CD4-positive, alpha-beta T cell treated with Interleukin-2 at 100 ng/mL for 4 hours (primary cell): Measurements from ENCODE around the gene UPF3A.
"Not testable (repeated sequence)": the region's sequence is repeated elsewhere in the genome, so short reads cannot be mapped to it uniquely, and the experiment has no call there.

Experiments used
- DNase-seq: peaks from one replicate; pipeline ENCODE4 v3.0.0-alpha.2; 2020; ENCODE audit warnings: low spot score

Gene UPF3A

GRCh38 chr13:114334305-114335053 lies 53.1 kb downstream of the UPF3A start:
- DNase-seq: no peak

GRCh38 chr13:114336457-114336856 lies 55.1 kb downstream of the UPF3A start:
- DNase-seq: not testable (repeated sequence)

GRCh38 chr13:114338959-114339358 lies 57.6 kb downstream of the UPF3A start:
- DNase-seq: no peak

- peak; percentile 65 for DNase-seq
Measured at GRCh38 chr13:114339857-114340534, 58.6 kb downstream of the UPF3A start.

- DNase-seq: no peak
Measured at GRCh38 chr13:114341003-114341777, 59.8 kb downstream of the UPF3A start.

- not testable (repeated sequence) for DNase-seq
Measured at GRCh38 chr13:114347256-114347655, 65.9 kb downstream of the UPF3A start.

- not testable (repeated sequence) for DNase-seq
Measured at GRCh38 chr13:114352763-114353162, 71.4 kb downstream of the UPF3A start.

GRCh38 chr13:114353382-114353781 lies 72.0 kb downstream of the UPF3A start:
- not testable (repeated sequence) for DNase-seq
